Gastroesophageal sphincter (tissue), 2 donors: Measurements from ENCODE around the gene TNFAIP8.

Experiments used
- EP300 ChIP-seq: sonication (generic); formaldehyde crosslinking; IDR thresholded peaks from one replicate; pipeline ENCODE4 v1.6.1; 2017; ENCODE audit warnings: antibody characterized with exemption, mild to moderate bottlenecking
- POLR2A ChIP-seq, 2 donors: fragments of 450-650 bp; IDR thresholded peaks; one replicate each; pipeline ENCODE4 v1.6.1; 2017; ENCODE audit warnings: antibody characterized with exemption in 2 of 2, mild to moderate bottlenecking in 2 of 2, moderate library complexity in 1 of 2
- POLR2AphosphoS5 ChIP-seq: sonication (generic); formaldehyde crosslinking; IDR thresholded peaks from one replicate; pipeline ENCODE4 v1.6.1; 2017; ENCODE audit warnings: antibody characterized with exemption

DNA sequence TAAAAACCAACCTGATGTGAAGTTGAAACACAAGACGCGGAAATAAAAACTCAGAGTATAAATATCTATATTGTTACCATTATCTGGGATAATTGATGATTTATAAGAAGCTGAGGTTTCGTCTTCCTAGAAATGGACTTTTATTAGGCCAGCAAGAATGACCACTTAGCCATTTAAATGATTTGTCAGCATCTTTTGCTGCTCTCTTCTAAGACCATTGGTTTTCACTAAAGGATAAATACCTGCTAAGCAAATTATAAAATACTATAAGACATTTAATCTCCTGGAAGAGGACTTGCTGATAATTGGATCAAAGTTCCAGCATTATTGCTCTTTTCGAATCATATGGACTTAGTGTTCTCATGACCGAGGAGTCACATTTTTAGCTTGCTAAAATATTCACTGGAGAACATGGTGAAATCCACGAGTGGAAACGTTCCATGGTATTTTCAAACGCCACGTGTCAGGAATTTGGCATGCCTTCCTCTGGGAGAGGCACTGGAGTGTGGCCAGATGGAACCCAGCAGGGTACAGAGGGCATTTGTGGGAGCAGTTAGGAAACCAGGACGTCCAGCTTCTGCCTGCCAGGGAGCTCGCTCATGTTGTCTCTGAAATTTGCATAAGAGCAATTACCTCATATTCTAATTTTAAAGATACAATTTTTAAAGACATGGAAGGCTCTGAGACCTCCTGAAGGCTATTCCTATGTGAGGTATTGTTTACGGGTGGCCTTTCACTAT lies 43.1 kb downstream of the TNFAIP8 start:
- TF ChIP-seq POLR2A (IDR thresholded peaks at IDR 0.05) (no peak), EP300 (no peak), POLR2AphosphoS5 (peak; percentile 98)
